ENCODE measurements around the gene A1BG.

- TF ChIP-seq POLR2A (IDR thresholded peaks at IDR 0.05; ENCODE audit: low read length) (no peak), GATA1 (IDR thresholded peaks at IDR 0.05; ENCODE audit: low read depth, low read length) (no peak)
Observed at GRCh38 chr19:58366585-58367430, 13.5 kb upstream of the A1BG start.

Measured in erythroblast (primary cell).